Activated CD4-positive, alpha-beta T cell treated with anti-CD3 and anti-CD28 coated beads, Interleukin-2, amount 50 U/mL, for 16 hours (primary cell): ENCODE measurements around the gene FBXW10B.
"Not testable (repeated sequence)": the region's sequence is repeated elsewhere in the genome, so short reads cannot be mapped to it uniquely, and the experiment has no call there.

ENCODE experiments used
- DNase-seq: peaks from one replicate; pipeline ENCODE4 v3.0.0-alpha.2; 2020

The FBXW10B gene

DNA sequence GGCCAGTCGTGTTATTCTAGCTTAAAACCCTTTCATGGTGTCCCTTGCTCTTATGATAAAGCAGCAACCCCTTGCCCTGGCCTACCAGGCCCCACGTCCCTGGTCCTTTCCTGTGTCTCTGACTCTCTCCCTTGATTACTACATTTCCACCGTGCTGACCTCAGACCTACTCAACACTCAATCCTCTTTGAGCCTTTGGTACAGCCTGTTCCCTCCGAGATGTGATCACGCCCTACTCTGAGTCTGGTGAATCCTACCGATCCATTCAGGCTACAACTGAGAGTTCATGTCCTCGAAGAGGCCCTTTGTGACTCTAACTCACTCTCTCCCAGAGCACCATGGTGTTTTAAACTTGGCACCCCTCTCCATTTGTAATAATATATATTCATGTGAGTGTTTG is 10.5 kb upstream of the FBXW10B start:
- not testable (repeated sequence) for DNase-seq

GRCh38 chr17:15623661-15624209 is 4.2 kb upstream of the FBXW10B start:
- not testable (repeated sequence) for DNase-seq

DNA sequence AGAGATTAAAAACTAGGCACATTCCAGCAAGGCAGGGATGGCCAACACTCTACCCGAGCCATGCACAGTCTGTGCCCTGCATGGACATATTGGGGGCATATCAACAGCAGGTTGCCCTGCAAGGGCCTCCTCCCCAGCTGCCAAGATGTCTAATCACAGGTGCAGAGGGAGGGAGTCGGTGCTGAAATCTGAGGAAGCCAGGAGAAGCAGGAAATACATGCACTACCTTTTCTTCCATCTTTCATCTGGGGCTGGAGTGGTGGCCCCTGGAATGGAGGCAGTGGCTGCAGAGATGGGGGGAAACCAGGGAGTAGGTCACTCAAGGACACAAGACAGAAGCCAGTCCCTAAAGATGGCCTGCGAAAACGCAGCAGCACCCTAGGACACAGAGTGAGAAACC is 3.8 kb upstream of the FBXW10B start:
- not testable (repeated sequence) for DNase-seq

GRCh38 chr17:15622124-15622523 is 2.6 kb upstream of the FBXW10B start:
- not testable (repeated sequence) for DNase-seq

DNA sequence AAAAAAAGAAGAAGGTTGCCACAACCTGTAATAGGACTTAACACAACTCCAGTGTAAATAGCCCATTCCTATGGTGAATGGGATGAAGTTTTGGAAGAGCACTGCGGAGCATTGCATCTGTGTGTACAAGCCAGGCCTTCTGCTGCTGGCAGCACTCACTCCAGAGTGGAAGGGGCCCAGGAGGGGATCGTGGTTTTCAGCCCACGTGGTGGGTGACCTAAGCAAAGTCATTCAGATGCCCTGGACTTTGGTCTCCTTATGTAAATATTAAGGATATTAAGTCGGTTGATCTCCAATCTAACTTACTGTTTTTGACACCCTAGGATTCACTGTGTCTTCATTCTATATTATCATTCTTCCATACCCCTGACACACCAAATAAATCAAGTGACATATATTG is 2.7 kb downstream of the FBXW10B start:
- not testable (repeated sequence) for DNase-seq

DNA sequence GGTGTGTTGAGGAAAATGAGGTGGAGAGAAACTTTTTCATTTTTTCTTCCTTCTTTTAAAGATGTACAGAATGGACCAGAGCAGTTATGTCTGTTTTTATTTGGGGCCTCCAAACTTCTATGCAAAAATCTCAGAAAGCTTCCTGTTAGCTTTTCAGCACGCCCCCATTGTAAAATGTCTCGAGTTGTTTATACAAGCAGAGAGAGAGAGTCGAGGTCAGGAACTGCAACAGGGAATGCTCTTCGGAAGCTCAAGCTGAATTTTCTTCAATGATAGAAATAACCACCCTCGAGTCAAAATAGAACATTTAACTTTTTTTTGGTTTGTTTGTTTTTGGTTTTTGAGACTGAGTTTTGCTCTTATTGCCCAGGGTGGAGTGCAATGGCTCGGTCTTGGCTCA is 3.7 kb downstream of the FBXW10B start:
- DNase-seq: not testable (repeated sequence)

DNA sequence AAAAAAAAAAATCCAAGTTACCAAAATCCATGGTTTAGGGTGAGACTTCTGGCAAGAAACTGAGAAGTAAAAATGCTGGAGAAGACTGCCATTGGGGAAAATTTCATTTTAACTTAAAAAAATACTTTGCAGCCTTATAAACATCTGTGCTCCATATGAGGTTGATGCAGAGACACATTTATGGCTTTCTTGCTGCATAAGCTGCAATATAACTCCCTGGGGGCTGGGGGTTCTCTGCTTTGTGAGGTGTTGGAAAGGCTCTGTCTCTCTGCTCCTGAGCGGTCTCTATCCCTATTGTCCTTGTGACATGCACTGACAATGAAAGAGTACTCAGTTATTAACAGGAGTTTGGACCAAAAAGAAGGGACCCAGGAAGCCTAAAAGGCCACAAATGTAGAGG is 6.4 kb downstream of the FBXW10B start:
- not testable (repeated sequence) for DNase-seq

DNA sequence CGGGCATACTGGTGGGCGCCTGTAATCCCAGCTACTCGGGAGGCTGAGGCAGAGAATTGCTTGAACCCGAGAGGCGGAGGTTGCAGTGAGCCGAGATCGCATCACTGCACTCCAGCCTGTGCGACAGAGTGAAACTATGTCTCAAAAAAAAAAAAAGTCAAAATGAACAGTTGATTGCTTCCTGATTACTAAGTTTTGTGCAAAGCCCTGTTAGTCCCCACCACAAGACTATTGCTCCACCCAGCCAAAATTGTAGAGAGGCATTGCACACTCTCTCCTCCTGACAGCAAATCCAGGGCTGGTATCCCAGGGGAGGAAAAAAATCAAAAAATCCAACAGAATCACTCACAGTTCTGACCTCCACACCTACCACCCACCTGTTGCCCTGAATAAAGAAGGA is 26.5 kb downstream of the FBXW10B start:
- DNase-seq: not testable (repeated sequence)

DNA sequence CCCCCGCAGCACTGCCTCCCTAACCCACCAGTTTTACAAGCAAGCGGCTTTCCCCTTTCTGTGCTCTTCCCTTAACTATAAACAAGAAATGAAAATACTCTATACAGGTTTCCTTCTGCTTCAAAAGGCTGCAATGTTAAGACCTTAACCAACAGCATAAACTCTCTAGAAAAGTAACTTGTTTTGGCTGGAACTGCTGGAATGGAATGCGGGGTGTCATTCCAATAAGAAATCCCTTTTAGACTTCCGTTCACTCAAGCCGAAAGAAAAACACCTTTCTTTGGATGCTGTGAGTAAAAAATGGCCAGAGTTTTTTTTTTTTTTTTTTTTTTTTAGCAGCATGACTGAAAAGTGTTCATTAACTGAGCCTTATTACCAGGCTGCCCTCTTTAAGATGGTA is 27.5 kb downstream of the FBXW10B start:
- not testable (repeated sequence) for DNase-seq

- not testable (repeated sequence) for DNase-seq
Measured at GRCh38 chr17:15590844-15591243, 28.7 kb downstream of the FBXW10B start.

DNA sequence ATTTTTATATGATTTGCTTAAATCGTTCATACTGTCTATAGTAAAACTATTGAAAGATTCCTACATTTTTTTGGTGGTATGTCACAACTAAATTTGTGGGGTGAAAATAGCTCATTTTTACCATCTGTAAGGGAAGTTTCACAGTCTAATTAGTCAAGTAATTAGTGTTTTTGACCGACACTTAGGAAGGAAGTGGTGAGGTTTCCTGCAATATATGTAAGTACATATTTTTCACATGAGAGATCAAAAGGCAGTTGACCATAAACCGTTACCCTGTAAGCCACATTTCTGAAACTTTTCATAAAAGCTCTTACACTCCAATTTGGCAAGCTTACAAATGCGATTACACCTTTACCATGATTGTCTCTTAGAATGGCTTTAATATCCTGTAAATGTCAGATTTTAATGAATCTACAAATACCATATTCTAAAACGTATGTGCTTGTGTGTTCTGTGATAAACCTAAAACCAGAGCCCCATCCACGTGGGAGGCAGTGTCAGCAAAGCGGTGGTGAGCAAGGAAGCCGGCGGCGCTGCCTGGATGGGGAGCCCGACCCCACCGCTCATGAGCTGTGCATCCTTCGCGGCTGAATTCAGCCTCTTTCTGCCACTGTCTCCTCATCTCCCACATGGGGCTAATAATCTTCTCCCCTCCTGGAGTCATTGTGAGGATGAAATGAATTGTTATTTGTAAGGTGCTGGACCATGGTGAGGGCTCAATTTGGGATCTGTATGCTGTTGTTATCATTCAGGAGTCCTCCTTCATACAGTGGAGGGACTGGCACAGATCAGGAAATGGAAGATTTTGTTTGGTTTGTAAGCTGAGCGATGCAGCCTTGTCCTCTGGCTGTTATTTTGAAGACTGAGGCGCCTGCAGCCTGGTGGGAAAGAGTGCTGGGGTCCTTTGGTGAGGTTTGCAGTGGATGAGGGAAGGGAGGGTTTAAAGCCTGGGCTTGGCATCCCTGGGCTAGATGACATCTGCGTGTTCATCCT is 29.7 kb downstream of the FBXW10B start:
- DNase-seq: peak; percentile 65

GRCh38 chr17:15588017-15588416 is 31.5 kb downstream of the FBXW10B start:
- DNase-seq: not testable (repeated sequence)

DNA sequence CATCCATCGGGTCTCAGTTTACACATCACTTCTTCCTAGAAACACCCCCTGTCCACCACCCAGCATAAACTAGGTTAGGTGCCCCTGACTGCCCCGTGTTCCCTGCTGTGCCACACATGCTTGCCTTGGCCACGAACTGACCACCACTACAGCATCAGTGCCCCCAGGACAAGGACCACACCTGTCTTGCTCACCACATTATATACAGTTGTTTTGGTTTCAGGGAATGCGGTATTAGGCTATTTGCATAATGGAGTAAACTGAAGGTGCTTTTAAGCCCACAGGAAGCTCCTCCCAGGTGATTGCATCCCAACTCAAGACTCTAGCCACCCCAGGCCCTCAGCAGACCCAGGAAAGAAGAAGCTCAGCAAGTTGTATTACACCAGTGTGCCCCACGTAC is 36.2 kb downstream of the FBXW10B start:
- not testable (repeated sequence) for DNase-seq

GRCh38 chr17:15581462-15581861 is 38.0 kb downstream of the FBXW10B start:
- DNase-seq: not testable (repeated sequence)

- DNase-seq: not testable (repeated sequence)
Measured at GRCh38 chr17:15576848-15577247, 42.7 kb downstream of the FBXW10B start.

DNA sequence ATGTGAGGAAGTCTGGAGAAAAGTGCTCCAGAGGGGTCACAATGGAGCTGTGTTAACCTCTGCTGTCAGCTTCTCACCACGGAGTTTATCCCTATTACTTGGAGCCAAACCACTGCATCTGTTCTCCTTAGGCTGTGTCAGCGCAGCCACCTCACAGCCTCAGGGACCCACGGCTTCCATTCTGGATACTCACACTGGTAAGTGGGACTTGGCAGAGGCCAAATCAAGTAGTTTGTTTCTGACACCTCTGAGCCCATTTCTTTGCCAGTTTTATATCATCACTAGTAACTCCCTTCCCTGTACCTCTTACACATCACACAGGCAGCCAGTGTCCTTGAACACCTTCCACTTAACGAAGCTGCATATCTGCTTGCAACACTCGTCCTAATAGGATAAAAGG is 44.8 kb downstream of the FBXW10B start:
- DNase-seq: not testable (repeated sequence)

- not testable (repeated sequence) for DNase-seq
Measured at GRCh38 chr17:15573870-15574269, 45.6 kb downstream of the FBXW10B start.
